ENCODE measurements around the gene C5AR1.

GRCh38 chr19:47343194-47343802 is 33.6 kb downstream of the C5AR1 start:
- TF ChIP-seq POLR2AphosphoS5 (IDR thresholded peaks at IDR 0.05; ENCODE audit: borderline replicate concordance, low read depth, low read length): no peak
- no peak for TF ChIP-seq EZH2 (IDR thresholded peaks at IDR 0.05)
